GM21576 (cell line): Measurements from ENCODE around the gene ARIH2.
"Not testable (repeated sequence)": the region's sequence is repeated elsewhere in the genome, so short reads cannot be mapped to it uniquely, and the experiment has no call there.

Source experiments
- ATAC-seq: cut with Tn5 transposase; IDR thresholded peaks from one replicate; pipeline ENCODE4 v1.9.1; 2021; ENCODE audit warnings: mild to moderate bottlenecking, moderate library complexity; ENCODE audit not compliant: unreplicated experiment

ARIH2 gene

DNA sequence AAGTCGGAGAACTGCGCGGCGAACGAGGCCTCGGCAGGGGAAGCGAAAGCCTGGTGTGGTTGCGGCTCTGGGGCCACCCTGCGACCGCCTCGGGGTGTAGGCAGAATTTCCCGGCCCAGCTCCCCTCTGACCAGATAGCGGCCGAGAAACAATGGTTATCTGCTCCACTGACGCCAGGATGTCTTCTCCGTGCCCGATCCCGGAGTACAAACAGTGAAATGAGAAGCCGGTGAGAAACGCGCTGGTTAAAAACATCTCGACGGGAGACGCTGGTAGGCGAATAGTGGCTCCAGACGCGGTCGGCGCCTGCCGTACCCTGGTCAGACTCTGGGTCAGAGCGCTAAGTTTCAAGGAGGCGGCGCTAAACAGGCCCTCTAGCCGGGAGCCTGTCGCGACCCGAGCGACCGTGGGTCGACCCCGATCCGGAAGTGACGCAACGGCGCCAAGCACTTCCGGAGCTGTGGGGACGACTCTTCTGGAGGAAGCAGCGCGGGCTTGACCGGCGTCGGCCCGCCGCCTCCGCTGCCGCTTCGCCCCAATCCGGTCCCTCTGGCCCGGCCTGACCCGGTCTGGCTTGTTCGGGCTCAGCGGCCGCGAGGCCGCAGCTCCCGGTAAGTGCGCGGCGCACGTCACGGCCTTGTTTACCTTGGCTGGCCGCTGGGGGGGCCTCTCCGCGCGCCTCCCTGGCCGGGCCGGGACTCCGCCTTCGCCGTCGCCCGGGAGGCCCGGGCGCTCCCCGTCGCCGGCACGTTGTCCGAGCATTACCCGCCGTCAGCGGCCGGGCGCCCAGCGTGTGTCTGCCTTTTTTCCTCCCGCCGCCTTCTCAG, at the start of gene ARIH2:
ARIH2 (plus strand) TSS at position 455 of the 827 bp plus-strand sequence. CDS start 8,717 bp downstream, outside the sequence.
- ATAC-seq: peak; percentile 81

DNA sequence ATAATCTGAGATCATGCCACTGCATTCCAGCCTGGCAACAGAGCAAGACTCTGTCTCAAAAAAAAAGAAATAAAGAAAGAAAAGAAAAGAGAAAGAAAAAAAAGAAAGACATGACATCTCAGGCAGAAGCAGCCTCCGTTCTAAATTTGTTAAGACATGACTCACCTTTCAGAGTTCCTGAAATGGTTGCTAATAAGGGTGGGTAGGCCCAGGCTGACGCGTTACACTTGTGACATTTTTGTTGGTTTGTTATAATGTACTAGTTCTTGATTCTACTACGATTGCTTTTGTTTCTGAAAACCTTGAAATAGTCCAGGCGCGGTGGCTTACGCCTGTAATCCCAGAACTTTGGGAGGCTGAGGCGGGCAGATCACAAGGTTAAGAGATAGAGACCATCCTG, 41.0 kb upstream of the ARIH2 start:
- no peak for ATAC-seq

DNA sequence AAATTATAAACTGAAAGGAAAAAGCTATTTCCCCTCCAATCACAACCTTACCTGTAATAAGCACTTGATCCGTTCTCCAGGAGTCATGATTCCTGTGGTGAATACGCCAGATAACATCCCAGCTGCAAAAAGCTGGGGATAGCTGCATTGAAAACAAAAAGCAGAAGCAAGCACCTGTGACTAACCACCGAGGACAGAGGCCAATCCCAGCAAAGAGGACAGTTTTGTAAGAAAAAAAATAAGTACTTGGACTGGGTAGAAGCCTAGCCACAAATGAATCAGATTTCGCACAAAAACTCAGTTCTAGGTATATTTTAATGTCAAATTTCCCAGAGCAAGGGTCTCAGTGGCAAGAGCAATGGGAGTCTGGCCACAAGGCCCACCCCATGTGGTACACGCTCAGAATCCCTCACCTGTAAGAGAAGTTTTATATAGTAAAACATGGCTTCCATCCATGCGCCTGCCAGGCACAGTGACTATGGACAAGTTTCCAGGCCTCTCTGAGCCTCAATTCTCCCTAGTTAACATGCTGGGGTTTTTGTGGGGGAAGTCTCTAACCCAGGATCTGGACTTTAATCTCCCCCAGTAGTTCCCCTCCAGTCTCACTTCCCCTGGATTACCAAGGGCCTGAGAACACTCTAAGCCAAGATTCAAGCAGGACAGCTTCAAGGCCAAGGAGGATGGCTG, 39.2 kb upstream of the ARIH2 start:
- no peak for ATAC-seq

DNA sequence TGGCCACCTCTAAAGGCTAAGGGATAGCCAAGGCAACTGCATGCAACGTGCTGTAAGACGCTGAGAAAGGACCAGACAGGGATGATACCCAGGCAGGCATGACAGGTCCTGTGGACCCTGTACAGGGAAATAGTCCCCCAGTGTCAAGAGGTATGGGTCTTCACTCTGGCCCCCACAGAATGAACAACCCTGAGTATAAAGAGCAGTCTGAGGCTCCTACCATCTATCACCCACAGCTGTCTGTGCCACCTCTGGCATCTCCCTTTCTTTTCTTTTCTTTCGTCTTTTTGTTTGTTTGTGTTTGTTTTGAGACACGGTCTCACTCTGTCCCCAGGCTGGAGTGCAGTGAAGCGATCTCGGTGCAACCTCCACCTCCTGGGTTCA, 38.7 kb upstream of the ARIH2 start:
- no peak for ATAC-seq

DNA sequence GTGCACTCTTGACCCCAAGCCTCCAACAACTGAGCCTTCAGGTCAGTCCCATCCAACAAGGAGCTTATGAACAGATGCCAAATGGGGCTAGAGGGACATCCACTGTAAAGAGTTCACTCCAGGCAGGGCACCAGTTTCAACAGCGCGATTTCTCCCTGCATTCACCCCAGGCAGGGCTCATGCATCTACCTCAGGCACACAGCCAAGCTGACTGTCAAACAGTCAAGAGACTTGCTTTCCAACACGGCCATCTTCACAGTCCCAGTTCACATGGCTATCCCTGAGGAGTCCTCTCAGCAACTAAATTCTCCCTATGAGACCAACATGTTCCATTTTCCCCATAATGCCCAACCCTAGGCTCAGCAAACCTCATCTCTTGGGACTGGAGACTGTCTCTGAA, 37.6 kb upstream of the ARIH2 start:
- no peak for ATAC-seq

DNA sequence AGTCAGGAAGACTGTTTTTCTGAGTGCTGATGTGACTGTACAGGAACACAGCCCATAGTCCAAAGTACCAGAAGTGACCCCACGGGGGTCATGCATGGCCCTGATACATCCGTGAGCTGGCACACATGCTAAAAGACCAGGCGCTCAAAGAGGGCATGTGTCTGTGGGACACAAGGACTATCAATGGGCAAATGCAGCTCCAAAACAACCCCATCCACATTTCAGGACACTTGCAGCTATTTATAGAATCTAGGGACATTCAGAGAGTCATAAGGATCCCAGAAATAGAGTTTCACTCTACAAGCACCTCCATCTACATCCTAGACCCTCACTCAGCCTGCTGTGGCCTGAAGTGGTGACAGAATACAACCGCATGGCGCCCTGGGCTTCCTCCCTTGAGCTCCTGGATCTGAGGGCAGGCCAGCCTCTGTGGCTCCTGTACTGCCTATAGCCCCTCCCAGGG, 37.0 kb upstream of the ARIH2 start:
- ATAC-seq: no peak

DNA sequence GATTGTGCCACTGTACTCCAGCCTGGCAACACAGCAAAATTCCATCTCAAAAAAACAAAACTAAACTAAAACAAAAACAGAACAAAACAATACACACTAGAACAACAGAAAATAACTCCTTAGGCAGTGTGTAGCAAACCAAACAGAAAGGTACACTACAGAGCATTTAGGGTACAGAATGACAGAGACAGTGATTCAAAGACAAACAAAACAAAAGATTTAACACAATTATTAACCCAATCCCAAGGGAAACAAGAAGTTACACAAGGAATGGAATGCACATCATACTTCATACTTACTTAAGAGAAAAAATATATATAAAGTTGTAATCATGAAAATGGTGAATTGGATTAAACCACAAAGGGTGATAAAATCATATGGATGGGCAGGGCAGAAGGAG, 32.9 kb upstream of the ARIH2 start:
- ATAC-seq: no peak

DNA sequence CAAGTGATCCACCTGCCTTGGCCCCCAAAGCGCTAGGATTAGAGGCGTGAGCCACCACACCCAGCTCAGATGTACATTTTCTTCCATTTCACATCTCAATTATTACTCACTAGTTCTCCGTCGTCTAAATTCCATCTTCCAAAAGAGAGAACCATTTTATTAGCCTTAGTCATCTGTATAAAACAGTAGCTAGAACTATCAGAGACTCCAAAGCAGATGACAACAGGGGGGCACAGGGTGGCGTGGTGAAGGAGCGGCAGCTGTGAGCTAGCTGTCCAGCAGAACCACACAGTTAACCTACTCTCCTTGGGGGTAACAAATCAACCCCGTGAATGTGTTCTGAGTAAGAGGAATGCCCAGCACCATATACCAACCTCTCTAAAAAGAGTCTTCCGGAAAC, 27.0 kb upstream of the ARIH2 start:
- no peak for ATAC-seq

DNA sequence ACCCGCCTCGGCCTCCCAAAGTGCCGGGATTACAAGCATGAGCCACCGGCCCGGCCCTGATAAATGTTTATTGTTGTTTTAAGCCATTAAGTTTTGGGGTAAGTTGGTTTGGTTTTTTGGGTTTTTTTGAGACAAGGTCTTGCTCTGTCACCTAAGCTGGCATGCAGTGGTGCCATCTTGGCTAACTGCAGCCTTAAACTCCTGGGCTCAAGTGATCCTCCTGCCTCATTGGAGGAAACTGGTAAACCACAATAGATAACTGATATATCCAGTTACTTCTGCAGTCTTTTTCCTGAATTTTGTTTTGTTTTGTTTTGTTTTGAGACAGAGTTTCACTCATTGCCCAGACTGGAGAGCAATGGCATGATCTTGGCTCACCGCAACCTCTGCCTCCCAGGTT, 24.1 kb upstream of the ARIH2 start:
- ATAC-seq: no peak

DNA sequence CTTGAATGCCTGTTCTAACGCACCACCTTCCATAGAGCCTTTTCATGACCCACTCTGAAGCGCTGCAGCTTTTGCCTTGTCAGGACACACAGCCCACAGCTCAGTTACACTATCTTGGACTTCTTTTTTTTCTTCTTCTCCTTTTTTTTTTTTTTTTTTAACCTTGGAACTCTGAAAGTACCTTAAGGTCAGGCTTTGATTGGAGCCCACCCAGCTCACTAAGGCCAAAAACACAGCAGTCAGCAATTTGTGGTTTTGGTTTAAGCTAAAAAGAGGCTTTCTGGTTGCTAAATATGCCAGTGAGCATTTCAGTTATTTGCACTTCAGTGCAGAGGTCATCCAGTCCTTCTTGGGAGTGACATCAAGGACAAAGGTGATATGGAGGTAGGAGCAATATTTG, 21.7 kb upstream of the ARIH2 start:
- no peak for ATAC-seq

DNA sequence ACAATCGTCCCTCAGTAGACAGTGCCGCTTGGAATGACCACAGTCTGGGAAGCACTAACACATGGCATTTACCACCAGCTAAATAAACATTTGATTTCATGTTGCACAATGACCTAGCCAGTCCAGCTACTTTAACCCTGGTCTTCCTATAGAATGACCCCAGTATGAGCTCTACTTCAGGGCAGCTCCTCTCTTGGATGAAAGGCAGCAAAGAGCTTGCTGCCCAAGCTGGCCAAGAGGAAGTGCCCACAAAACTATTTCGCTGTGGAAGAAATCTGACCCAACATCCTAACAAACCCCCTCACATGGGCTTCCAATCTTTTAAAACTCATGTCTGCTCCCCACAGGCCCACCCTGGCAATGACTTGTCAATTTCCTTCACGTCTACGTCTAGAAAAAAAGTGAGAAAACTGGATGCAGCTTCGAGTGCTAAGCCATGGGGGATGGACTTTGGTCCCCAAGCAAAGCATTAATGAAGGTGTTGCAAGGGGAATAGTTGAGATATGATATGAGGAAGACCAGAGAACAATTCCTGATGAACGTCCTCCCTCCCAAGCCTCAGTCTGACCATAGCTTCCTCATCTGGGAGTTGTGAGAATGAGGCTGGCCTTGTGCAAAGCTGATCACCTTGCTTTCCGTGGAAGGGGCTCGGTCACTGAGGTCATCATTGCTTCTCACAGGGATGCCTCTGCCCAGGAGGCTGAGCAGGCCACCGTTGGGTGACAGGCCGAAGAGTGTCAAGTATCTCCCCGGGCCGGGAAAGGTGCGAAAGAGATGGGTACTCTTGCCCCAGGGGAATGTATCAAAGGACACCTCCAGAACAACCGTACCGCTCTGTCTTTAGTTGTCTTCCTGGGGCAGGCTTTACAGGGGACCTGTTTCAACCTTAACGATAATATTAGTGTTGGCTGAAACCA, 20.9 kb upstream of the ARIH2 start:
- ATAC-seq: peak; percentile 10

DNA sequence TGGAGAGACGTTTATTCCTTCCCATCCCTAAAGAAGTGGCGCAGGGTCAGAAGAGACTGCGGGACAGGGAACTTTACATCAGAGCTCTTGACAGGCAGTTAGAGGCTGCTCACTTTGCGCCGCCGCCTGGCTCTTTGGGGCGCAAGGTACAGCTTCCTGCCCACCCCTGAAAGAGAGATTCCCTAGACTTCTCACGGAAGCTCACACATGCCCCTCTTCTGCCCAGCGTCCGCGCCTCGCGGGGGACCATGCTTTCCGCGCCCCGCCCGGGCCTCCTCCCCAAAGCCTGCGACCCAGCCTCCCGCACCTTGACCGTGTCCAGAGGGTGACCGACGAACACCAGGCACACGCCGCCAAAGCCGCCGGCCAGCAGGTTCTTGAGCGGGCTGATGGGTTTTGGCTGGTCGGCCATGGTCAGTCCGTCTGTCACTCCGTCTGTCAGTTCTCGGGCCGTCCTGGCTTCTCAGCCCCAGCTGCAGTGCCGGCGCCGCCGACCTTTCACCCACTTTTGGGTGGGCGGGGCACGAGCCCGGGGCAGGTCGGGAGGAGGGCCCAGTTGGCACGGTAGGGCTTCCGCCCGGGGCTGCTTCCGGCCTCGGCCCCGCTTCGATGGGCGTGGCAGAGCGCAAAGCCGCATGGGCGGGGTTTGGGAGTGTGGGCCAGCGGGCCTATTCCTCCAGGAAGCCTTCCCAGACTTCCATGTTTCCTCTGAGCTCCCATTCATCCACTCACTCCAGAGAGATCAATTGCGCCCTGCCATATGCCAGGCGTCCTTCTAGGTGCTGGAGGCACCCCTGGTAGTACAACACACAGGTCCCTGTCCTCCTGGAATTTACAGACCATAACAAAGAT, 20.0 kb upstream of the ARIH2 start, which contains the start of gene SLC25A20:
SLC25A20 (minus strand) TSS at position 500 of the 852 bp plus-strand sequence; CDS start at position 412, 88 bp downstream.
- peak; percentile 87 for ATAC-seq

DNA sequence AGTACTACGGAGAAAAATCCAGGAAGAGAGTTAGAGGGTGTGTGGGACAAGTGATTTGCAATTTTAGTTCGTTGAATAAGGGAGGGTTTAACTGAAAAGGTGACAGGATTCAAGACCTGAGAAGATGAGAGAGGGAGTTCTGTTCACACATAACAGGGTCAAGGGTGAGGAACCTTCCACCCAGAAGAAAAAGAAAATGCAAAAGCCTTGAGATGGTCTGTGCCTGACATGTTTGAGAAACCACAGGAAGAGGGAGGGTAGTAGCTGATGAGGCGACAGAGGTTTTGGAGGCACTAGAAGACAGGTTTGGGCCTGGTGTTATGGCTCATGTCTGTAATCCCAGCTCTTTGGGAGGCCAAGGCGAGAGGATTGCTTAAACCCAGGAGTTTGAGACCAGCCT, 19.4 kb upstream of the ARIH2 start:
- no peak for ATAC-seq

DNA sequence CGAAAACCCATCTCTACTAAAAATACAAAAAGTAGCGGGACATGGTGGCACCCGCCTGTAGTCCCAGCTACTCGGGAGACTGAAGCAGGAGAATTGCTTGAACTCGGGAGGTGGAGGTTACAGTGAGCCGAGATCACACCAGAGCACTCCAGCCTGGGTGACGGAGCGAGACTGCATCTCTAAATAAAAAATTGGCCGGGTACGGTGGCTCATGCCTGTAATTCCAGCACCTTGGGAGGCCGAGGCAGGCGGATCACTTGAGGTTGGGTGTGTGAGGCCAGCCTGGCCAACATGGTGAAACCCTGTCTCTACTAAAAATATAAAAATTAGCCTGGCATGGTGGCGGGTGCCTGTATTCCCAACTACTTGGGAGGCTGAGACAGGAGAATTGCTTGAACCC, 11.6 kb upstream of the ARIH2 start:
- ATAC-seq: not testable (repeated sequence)

DNA sequence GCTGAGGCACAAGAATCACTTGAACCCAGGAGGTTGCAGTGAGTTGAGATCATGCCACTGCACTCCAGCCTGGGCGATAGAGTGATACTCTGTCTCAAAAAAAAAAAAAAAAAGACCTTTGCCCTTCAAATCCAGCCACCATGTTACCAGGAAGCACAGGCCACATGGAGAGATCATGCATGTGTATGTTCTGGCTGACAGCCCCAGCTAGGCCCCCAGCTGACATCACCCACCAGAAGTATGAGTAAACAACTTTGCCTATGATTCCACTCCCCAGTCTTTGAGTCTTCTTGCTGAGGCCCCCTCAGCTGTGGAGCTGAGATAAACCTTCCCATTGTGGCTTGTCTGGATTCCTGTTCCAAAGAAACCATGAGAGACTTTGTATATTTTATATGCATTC, 3.3 kb upstream of the ARIH2 start:
- no peak for ATAC-seq

DNA sequence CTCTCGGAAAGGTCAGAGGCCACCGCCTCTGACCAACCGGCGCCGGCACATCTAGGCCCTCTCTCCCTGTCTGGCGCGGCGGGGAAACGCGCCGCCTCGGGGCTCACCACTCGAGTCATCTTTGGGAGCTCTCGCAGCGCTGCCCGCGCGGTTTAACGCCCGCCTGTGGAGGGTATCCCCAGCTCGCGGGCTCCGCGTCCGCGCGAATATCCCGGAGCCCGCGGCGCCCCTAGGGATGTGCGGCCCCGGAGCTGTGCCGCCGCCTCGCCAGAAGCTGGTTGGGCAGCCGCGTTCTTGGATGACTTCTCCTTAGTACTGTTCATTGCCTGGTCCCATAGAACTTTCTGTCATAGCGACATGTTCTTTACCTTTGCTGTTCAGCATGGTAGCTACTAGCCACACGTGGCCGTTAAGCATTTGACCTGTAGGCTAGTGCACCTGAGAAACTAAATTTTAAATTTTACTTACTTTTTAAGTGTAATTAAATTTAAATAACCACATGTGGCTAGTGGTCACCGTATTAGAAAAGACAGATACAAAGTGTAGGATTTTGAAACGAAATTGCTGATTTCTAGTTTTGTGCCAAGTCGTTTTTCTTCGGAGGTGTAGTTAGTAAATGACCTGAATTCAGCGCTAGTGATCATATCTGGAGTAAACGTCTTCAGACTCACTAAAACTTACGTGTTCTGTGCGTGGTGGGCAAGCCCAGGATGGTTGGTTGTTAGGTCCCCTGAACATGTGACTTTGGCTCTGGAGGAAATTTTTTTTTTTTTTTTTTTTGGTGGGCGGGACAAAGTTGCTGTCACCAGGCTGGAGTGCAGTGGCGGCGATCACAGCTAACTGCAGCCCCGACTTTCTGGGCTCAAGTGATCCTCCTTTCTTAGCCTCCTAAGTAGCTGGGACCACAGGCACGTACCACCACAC, 835 bp downstream of the ARIH2 start:
- peak; percentile 6 for ATAC-seq

DNA sequence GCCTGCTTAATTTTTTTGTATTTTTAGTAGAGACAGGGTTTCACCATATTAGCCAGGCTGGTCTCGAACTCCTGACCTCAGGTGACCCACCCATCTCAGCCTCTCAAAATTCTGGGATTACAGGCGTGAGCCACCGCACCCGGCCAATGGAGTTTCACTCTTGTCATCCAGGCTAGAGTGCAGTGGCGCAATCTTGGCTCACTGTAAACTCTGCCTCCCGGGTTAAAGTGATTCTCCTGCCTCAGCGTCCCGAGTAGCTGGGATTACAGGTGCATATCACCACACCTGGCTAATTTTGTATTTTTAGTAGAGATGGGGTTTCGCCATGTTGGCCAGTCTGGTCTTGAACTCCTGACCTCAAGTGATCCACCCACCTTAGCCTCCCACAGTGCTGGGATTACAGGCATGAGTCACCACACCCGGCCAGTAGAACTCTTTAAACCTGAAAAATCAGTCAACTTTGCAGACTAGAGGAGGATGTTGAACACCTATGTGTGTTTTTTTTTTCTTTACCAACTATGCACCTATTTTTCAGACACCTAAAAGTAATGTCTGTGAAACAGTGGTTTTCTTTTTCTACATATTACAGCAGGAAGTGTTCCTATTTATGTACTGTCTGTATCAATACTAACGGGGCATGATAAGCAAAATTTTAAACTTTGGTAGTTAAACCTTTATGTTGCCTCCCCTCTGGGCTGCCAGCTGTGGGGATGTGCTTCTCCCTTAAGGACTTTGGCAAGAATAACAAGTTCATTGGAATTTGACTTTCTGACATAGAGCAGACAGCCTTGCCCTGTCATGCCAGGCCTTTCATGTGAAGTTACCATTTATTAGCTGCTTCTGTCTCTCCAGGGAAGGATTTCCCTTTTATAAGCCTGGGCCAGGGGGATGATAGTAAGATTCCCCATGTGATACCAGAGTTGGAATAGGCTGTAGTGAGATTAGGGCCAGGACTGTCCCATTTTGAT, 8.1 kb downstream of the ARIH2 start:
- ATAC-seq: no peak

DNA sequence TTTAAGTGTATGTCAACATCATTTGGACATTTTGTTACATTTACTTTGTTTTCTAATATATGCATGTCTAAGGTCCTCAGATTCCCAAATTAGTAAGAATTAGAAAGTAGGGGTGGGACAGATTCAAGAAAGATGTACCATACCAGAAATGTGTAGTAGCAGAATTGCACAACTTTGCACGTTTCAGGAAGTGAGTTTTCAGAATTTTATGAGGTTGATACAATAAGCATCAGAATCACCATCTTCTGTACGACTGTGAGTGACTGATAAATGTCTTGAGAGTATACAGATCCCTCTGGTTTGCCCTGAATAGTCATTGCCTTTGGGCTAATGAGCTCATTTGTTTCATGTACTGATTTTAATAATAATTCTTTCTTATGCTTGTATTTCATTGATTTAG, 9.3 kb downstream of the ARIH2 start:
- ATAC-seq: no peak
